GM12878 (cell line): ENCODE measurements around the gene UCHL5. TPM values are rescaled to one million over a fixed set of nuclear protein-coding genes. Genes with fewer than 3 reads are reported as not detected.
A peak's percentile ranks its signal among the peaks of the same experiment; 100 is the strongest.

Source experiments
- BCLAF1 ChIP-seq: fragments of 450-650 bp; IDR thresholded peaks from 2 replicates; pipeline ENCODE4 v1.6.1; 2017; ENCODE audit warnings: antibody characterized with exemption, mild to moderate bottlenecking, moderate library complexity
- CHD4 ChIP-seq: fragments of 200-600 bp; sonication (generic); IDR thresholded peaks from 2 replicates; pipeline ENCODE4 v1.6.1; 2016; ENCODE audit warnings: mild to moderate bottlenecking
- EGR1 ChIP-seq, 2 experiments: IDR thresholded peaks; 1 replicate in 1 of 2; 2 replicates in 1 of 2; pipeline ENCODE4 v1.6.1; 2011 to 2012; ENCODE audit warnings: low read depth in 2 of 2, low read length in 2 of 2, borderline replicate concordance in 1 of 2, mild to moderate bottlenecking in 1 of 2, moderate library complexity in 1 of 2
- GATAD2B ChIP-seq: fragments of 450-650 bp; conservative IDR thresholded peaks from 2 replicates; pipeline ENCODE4 v1.6.1; 2017; ENCODE audit warnings: low read depth, mild to moderate bottlenecking, moderate library complexity
- HCFC1 ChIP-seq: fragments of 150-350 bp; IDR thresholded peaks from 2 replicates; pipeline ENCODE4 v1.6.1; 2014; ENCODE audit warnings: low read length
- MYB ChIP-seq: fragments of 150-350 bp; IDR thresholded peaks from 2 replicates; pipeline ENCODE4 v1.6.1; 2014; ENCODE audit warnings: mild to moderate bottlenecking, low read depth, low read length, borderline replicate concordance
- NR2F1 ChIP-seq: fragments of 450-650 bp; conservative IDR thresholded peaks from 2 replicates; pipeline ENCODE4 v1.6.1; 2017; ENCODE audit warnings: mild to moderate bottlenecking
- PAX5 ChIP-seq: IDR thresholded peaks from 2 replicates; pipeline ENCODE4 v1.6.1; 2011; ENCODE audit warnings: low read depth, low read length, borderline replicate concordance
- PML ChIP-seq: IDR thresholded peaks from 2 replicates; pipeline ENCODE4 v1.6.1; 2012; ENCODE audit warnings: low read length, inconsistent platforms
- POU2F2 ChIP-seq: IDR thresholded peaks from 3 replicates; pipeline ENCODE4 v1.6.1; 2011; ENCODE audit warnings: low read depth, mild to moderate bottlenecking, low read length, borderline replicate concordance
- RAD21 ChIP-seq: IDR thresholded peaks from 2 replicates; pipeline ENCODE4 v1.6.1; 2011; ENCODE audit warnings: mild to moderate bottlenecking, low read depth, low read length, moderate library complexity; ENCODE audit not compliant: insufficient read depth
- RUNX3 ChIP-seq: IDR thresholded peaks from 2 replicates; pipeline ENCODE4 v1.6.1; 2012; ENCODE audit warnings: low read length, inconsistent platforms
- SIN3A ChIP-seq: IDR thresholded peaks from 2 replicates; pipeline ENCODE4 v1.6.1; 2012; ENCODE audit warnings: low read depth, low read length, improper control_type of control experiment
- SMC3 ChIP-seq: IDR thresholded peaks from 2 replicates; pipeline ENCODE4 v1.6.1; 2011; ENCODE audit warnings: low read length, improper control_type of control experiment, borderline replicate concordance
- SRF ChIP-seq, 2 experiments: IDR thresholded peaks; 2 replicates each; pipeline ENCODE4 v1.6.1; 2011; ENCODE audit warnings: low read depth in 2 of 2, low read length in 2 of 2, mild to moderate bottlenecking in 1 of 2, moderate library complexity in 1 of 2
- TCF7 ChIP-seq: IDR thresholded peaks from 2 replicates; pipeline ENCODE4 v1.6.1; 2014; ENCODE audit warnings: antibody characterized with exemption, borderline replicate concordance
- ZSCAN29 ChIP-seq: fragments of 450-650 bp; IDR thresholded peaks from 2 replicates; pipeline ENCODE4 v1.6.1; 2017; ENCODE audit warnings: mild to moderate bottlenecking, moderate library complexity
- polyA plus RNA-seq, 11 experiments: library from polyadenylated mRNA; depleted of rRNA in 4 of 11; unstranded in 6 of 11; stranded (reverse) in 5 of 11; fragments of >200 nt; fragmentation: Nextera tagmentation in 4 of 11; fragmentation: Illumina TruSeq in 1 of 11; extraction: Ambion mirVana in 4 of 11; extraction: Trizol in 1 of 11; gene quantifications; 1 replicate in 1 of 11; 2 replicates in 10 of 11; pipeline versions ENCODE4 v1.2.1 to v1.2.3, GENCODE V29; 2011 to 2016; ENCODE audit warnings: inconsistent platforms in 2 of 11, missing spikeins in 2 of 11, low read depth in 1 of 11
- total RNA-seq, 4 experiments: library from RNA; depleted of rRNA in 3 of 4; stranded (reverse); fragments of >200 nt in 3 of 4; fragmentation: Illumina TruSeq in 1 of 4; extraction: Trizol in 1 of 4; gene quantifications; 2 replicates each; pipeline versions ENCODE4 v1.2.1 to v1.2.3, GENCODE V29; 2013 to 2021
- TF ChIP-seq, protein P1 (sequence below): fragments of 150-350 bp; IDR thresholded peaks from 2 replicates; pipeline ENCODE4 v1.6.1; 2016; ENCODE audit warnings: low read depth, low read length
- TF ChIP-seq, protein P2 (sequence below): fragments of 450-650 bp; IDR thresholded peaks from 2 replicates; pipeline ENCODE4 v1.6.1; 2016; ENCODE audit warnings: mild to moderate bottlenecking, moderate library complexity, borderline replicate concordance

The UCHL5 gene
- total and polyA plus RNA-seq, 10 of the 15 experiments (the other 5 are each of a cell fraction or from before 2014, with no cell fraction given), result 30.1 to 179 (median 60.1) TPM

DNA sequence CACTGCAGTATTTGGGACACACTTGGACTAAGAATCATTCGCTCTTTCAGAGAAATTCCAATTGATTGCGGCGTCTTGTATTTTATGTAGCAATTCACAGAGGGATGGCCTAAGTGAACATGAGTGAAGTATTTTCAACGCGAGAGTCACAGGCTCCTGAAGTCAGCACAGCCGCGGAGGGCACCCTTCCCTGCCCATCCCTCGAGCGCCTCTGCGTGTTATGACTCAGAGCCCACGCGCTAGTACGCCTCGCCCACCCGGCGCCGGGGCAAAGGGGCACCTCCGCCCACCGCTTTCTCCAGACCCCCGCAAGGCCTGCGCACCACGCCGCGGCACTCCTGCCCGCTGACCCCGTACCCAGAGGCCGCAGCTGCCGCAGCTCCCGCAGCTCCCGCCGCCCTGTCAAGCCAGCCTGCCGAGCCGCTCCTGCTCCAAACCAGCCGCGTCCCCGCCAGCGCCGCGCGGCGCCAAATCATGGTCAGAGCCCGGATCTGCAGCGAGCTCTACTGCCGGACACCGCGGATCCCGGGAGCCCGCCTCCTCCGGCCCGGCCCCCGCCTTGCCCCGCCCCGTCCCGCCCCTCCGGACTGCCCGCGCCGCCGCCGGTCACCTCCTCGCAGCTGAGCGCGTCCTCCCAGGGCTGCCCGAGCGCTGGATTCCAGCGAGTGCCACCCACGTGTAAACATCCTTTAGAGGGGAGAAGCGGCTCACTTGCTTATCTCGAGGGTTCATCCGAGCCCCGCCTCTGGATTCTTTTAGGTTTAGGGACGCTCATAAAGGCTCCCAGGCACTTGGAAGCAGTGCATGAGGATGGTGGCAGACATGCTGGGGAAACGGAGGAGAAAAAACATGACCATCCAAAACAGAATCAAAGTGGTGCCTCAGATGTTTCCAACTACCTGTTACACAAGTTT is 46.0 kb upstream of the UCHL5 start, which contains the start of gene GLRX2 (continued):
- TF ChIP-seq PML (peak; percentile 48; the same call in 1 of the 2 replicates), TCF7 (no peak), NR2F1 (peak; percentile 91), EGR1 (IDR thresholded peaks at IDR 0.05; ENCODE audit: borderline replicate concordance in 1 of 2, low read depth in 2 of 2, low read length in 2 of 2) (peak in 1 of 2 experiments; percentile 61; a peak in 1 of 3 replicates), CHD4 (no peak), SIN3A (peak; percentile 70; the same call in 1 of the 2 replicates), SRF (IDR thresholded peaks at IDR 0.05; ENCODE audit: low read depth in 2 of 2, low read length in 2 of 2) (no peak), SMC3 (peak; percentile 4; the same call in 1 of the 2 replicates), HCFC1 (0 out of 2 replicates have a peak, but pooled peaks have one; percentile 22), PAX5 (0 out of 2 replicates have a peak, but pooled peaks have one; percentile 19), RUNX3 (no peak), RAD21 (peak; percentile 32; the same call in 1 of the 2 replicates), MYB (no peak), POU2F2 (no peak), ZSCAN29 (no peak; the same call in 1 of the 2 replicates), GATAD2B (peak; percentile 90), BCLAF1 (no peak)
- TF ChIP-seq, protein P1, sequence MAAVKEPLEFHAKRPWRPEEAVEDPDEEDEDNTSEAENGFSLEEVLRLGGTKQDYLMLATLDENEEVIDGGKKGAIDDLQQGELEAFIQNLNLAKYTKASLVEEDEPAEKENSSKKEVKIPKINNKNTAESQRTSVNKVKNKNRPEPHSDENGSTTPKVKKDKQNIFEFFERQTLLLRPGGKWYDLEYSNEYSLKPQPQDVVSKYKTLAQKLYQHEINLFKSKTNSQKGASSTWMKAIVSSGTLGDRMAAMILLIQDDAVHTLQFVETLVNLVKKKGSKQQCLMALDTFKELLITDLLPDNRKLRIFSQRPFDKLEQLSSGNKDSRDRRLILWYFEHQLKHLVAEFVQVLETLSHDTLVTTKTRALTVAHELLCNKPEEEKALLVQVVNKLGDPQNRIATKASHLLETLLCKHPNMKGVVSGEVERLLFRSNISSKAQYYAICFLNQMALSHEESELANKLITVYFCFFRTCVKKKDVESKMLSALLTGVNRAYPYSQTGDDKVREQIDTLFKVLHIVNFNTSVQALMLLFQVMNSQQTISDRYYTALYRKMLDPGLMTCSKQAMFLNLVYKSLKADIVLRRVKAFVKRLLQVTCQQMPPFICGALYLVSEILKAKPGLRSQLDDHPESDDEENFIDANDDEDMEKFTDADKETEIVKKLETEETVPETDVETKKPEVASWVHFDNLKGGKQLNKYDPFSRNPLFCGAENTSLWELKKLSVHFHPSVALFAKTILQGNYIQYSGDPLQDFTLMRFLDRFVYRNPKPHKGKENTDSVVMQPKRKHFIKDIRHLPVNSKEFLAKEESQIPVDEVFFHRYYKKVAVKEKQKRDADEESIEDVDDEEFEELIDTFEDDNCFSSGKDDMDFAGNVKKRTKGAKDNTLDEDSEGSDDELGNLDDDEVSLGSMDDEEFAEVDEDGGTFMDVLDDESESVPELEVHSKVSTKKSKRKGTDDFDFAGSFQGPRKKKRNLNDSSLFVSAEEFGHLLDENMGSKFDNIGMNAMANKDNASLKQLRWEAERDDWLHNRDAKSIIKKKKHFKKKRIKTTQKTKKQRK, result no peak
- TF ChIP-seq, protein P2, sequence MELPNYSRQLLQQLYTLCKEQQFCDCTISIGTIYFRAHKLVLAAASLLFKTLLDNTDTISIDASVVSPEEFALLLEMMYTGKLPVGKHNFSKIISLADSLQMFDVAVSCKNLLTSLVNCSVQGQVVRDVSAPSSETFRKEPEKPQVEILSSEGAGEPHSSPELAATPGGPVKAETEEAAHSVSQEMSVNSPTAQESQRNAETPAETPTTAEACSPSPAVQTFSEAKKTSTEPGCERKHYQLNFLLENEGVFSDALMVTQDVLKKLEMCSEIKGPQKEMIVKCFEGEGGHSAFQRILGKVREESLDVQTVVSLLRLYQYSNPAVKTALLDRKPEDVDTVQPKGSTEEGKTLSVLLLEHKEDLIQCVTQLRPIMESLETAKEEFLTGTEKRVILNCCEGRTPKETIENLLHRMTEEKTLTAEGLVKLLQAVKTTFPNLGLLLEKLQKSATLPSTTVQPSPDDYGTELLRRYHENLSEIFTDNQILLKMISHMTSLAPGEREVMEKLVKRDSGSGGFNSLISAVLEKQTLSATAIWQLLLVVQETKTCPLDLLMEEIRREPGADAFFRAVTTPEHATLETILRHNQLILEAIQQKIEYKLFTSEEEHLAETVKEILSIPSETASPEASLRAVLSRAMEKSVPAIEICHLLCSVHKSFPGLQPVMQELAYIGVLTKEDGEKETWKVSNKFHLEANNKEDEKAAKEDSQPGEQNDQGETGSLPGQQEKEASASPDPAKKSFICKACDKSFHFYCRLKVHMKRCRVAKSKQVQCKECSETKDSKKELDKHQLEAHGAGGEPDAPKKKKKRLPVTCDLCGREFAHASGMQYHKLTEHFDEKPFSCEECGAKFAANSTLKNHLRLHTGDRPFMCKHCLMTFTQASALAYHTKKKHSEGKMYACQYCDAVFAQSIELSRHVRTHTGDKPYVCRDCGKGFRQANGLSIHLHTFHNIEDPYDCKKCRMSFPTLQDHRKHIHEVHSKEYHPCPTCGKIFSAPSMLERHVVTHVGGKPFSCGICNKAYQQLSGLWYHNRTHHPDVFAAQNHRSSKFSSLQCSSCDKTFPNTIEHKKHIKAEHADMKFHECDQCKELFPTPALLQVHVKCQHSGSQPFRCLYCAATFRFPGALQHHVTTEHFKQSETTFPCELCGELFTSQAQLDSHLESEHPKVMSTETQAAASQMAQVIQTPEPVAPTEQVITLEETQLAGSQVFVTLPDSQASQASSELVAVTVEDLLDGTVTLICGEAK, result no peak
